Measurements from ENCODE around the gene NFASC.

DNA sequence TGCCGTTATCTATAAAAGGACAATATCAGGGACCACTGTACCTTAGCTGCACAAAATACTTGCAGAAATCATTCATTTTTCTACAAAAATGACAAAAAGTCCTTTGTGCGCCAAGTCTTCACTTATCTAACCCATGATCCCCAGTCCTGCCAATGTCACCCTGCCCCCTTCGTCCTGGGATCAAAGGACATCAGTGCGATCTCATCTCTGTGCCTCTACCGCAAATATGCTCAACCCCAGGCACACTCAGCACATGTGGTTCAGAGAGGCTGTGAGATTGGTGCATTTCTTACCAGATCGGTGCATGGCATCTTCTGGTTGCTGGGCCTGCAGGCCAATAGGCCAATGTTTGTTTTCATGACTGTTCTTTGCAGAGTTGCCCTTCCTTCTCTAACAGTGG lies 72.8 kb downstream of the NFASC start:
- TF ChIP-seq, protein P1, sequence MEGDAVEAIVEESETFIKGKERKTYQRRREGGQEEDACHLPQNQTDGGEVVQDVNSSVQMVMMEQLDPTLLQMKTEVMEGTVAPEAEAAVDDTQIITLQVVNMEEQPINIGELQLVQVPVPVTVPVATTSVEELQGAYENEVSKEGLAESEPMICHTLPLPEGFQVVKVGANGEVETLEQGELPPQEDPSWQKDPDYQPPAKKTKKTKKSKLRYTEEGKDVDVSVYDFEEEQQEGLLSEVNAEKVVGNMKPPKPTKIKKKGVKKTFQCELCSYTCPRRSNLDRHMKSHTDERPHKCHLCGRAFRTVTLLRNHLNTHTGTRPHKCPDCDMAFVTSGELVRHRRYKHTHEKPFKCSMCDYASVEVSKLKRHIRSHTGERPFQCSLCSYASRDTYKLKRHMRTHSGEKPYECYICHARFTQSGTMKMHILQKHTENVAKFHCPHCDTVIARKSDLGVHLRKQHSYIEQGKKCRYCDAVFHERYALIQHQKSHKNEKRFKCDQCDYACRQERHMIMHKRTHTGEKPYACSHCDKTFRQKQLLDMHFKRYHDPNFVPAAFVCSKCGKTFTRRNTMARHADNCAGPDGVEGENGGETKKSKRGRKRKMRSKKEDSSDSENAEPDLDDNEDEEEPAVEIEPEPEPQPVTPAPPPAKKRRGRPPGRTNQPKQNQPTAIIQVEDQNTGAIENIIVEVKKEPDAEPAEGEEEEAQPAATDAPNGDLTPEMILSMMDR (conservative IDR thresholded peaks at IDR 0.05; ENCODE audit: low read depth, low read length): no peak
- no peak for TF ChIP-seq EZH2 (IDR thresholded peaks at IDR 0.05; ENCODE audit: low read length, unreplicated experiment)
